NCI-H2081 (cell line): Measurements from ENCODE around the gene WFIKKN2.

Experiments
- DNase-seq, 2 experiments: peaks; one replicate each; lab custom pipeline; 2025; lab: John Stamatoyannopoulos, UW

Gene WFIKKN2

GRCh38 chr17:50808413-50808812, 27.0 kb upstream of the WFIKKN2 start:
- DNase-seq, result no peak

- DNase-seq, result no peak
These were observed 26.5 kb upstream of the WFIKKN2 start for GRCh38 chr17:50808888-50809287.

- no peak for DNase-seq
These were observed 21.8 kb upstream of the WFIKKN2 start for GRCh38 chr17:50813583-50813982.

GRCh38 chr17:50815400-50815799, 20.0 kb upstream of the WFIKKN2 start:
- no peak for DNase-seq

- DNase-seq, result no peak
These were observed 19.1 kb upstream of the WFIKKN2 start for GRCh38 chr17:50816271-50816670.

GRCh38 chr17:50816771-50817751, 18.3 kb upstream of the WFIKKN2 start:
- no peak for DNase-seq

- no peak for DNase-seq
These were observed 17.5 kb upstream of the WFIKKN2 start for GRCh38 chr17:50817838-50818237.

- no peak for DNase-seq
These were observed 17.1 kb upstream of the WFIKKN2 start for GRCh38 chr17:50818261-50818660.

GRCh38 chr17:50818921-50819657, 16.3 kb upstream of the WFIKKN2 start:
- DNase-seq, result no peak

GRCh38 chr17:50820651-50821050, 14.7 kb upstream of the WFIKKN2 start:
- DNase-seq, result no peak

GRCh38 chr17:50822550-50822949, 12.8 kb upstream of the WFIKKN2 start:
- no peak for DNase-seq

GRCh38 chr17:50824429-50824828, 11.0 kb upstream of the WFIKKN2 start:
- no peak for DNase-seq

- no peak for DNase-seq
These were observed 10.2 kb upstream of the WFIKKN2 start for GRCh38 chr17:50825188-50825587.

- DNase-seq, result no peak
These were observed 6.7 kb upstream of the WFIKKN2 start for GRCh38 chr17:50828508-50829170.

GRCh38 chr17:50829332-50829731, 6.1 kb upstream of the WFIKKN2 start:
- DNase-seq, result no peak

- no peak for DNase-seq
These were observed 5.0 kb upstream of the WFIKKN2 start for GRCh38 chr17:50830352-50830751.

GRCh38 chr17:50830994-50831393, 4.4 kb upstream of the WFIKKN2 start:
- DNase-seq, result no peak

- no peak for DNase-seq
These were observed 3.9 kb upstream of the WFIKKN2 start for GRCh38 chr17:50831471-50831928.

GRCh38 chr17:50832267-50832863, 3.0 kb upstream of the WFIKKN2 start:
- DNase-seq, result no peak

- no peak for DNase-seq
These were observed 2.5 kb upstream of the WFIKKN2 start for GRCh38 chr17:50832864-50833381.

GRCh38 chr17:50833510-50834428, 1.6 kb upstream of the WFIKKN2 start:
- DNase-seq, result peak in 1 of 2 experiments; percentile 11
